ENCODE data around the gene TRAF6. TPM values are rescaled to one million over a fixed set of nuclear protein-coding genes. Genes with fewer than 3 reads are reported as not detected.
A peak's percentile ranks its signal among the peaks of the same experiment; 100 is the strongest.

Gene TRAF6
- total and polyA plus RNA-seq, 2 experiments from 2014 or later: 9.5 to 12.7 TPM

DNA sequence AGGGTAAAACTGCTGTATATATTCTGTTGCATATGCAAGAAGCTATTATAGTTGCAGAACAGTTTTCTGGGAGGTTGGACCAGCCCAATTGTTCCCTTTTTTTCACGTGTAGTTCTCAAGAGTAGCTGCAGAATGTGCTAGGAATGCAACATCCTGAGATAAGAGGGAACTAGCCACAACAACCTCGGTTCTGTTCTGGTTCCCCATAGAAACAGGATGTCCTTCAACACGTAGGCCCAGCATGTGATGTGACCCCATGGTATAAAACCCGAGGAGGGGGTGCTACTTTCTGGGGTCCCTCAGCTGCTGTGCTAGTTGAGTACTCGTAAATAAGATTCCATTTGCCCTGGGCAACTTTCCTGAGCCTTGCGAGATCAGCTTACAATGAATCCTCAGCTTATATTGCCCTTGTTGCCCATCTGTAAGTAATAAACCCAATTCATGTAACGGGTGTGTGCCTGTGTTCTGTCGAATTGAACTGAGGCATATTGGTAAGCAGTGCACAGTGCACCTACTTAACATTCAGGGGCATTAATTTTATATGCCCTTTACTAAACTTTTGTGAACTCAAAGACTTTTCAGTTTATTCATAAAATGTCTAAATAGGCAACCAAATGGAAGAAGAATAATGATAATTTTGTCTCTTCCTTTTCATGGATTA is 23.0 kb upstream of the TRAF6 start:
- no peak overlapping the region for H3K4me3 ChIP-seq
- H3K4me2 ChIP-seq: no peak overlapping the region
- peaks cover 3% of the 10 kb centered on the region for H3K4me1 ChIP-seq (ENCODE audit: insufficient read depth)
- DNase-seq (ENCODE audit: low spot score): no peak
- H3K9me2 ChIP-seq (replicated peaks; ENCODE audit: insufficient read depth): no peaks in the 10 kb centered on the region
- peak overlapping the region; percentile 16 for H3K27ac ChIP-seq
- WGBS (ENCODE audit: low lambda C conversion rate, missing lambda C conversion rate): 32% methylated on average over 8 of the region's 8 CpGs
- TF ChIP-seq EZH2 (IDR thresholded peaks at IDR 0.05; ENCODE audit: borderline replicate concordance): no peak
- TF ChIP-seq, protein P1, sequence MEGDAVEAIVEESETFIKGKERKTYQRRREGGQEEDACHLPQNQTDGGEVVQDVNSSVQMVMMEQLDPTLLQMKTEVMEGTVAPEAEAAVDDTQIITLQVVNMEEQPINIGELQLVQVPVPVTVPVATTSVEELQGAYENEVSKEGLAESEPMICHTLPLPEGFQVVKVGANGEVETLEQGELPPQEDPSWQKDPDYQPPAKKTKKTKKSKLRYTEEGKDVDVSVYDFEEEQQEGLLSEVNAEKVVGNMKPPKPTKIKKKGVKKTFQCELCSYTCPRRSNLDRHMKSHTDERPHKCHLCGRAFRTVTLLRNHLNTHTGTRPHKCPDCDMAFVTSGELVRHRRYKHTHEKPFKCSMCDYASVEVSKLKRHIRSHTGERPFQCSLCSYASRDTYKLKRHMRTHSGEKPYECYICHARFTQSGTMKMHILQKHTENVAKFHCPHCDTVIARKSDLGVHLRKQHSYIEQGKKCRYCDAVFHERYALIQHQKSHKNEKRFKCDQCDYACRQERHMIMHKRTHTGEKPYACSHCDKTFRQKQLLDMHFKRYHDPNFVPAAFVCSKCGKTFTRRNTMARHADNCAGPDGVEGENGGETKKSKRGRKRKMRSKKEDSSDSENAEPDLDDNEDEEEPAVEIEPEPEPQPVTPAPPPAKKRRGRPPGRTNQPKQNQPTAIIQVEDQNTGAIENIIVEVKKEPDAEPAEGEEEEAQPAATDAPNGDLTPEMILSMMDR (IDR thresholded peaks at IDR 0.05; ENCODE audit: poor library complexity): no peak
- no peak for TF ChIP-seq EZH2phosphoT487 (IDR thresholded peaks at IDR 0.05; ENCODE audit: low read depth, severe bottlenecking, unreplicated experiment)
- H3K36me3 ChIP-seq (replicated peaks; ENCODE audit: insufficient read depth, low read depth): no peaks in the 10 kb centered on the region
- no peaks in the 10 kb centered on the region for H3K27me3 ChIP-seq
- H3K79me2 ChIP-seq: no peaks in the 10 kb centered on the region
- H4K20me1 ChIP-seq (ENCODE audit: insufficient read depth, poor library complexity, severe bottlenecking): no peaks in the 10 kb centered on the region
- no peak overlapping the region for H2AFZ ChIP-seq
- no peaks in the 10 kb centered on the region for H3K9me3 ChIP-seq (ENCODE audit: low read depth)

DNA sequence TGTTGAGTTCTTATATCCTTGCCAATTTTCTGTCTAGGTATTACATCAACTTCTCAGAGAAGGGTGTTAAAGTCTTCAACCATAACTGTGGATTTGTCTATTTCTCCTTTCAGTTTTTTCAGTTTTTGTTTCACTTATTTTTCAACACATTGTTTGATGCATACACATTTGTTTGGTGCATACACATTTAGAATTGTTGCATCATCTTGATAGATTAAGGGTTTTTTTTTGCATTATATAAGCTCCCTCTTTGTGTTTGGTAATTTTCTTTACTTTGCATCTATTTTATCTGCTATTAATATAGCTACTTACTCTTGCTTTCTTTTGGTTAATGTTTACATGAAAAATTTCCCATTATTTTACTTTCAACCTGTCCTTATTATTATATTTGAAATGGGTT is 20.8 kb upstream of the TRAF6 start:
- DNase-seq (ENCODE audit: low spot score): no peak
- Histone ChIP-seq H3K79me2 (no peaks in the 10 kb centered on the region), H3K9me3 (ENCODE audit: low read depth) (no peaks in the 10 kb centered on the region), H2AFZ (no peak overlapping the region), H3K4me3 (no peak overlapping the region), H3K4me1 (ENCODE audit: insufficient read depth) (peaks cover 3% of the 10 kb centered on the region), H3K4me2 (no peak overlapping the region), H3K36me3 (replicated peaks; ENCODE audit: insufficient read depth, low read depth) (no peaks in the 10 kb centered on the region), H3K9me2 (replicated peaks; ENCODE audit: insufficient read depth) (no peaks in the 10 kb centered on the region), H4K20me1 (ENCODE audit: insufficient read depth, poor library complexity, severe bottlenecking) (no peaks in the 10 kb centered on the region), H3K27ac (no peak overlapping the region), H3K27me3 (no peaks in the 10 kb centered on the region)
- TF ChIP-seq, protein P1 (IDR thresholded peaks at IDR 0.05; ENCODE audit: poor library complexity): no peak
- TF ChIP-seq EZH2phosphoT487 (IDR thresholded peaks at IDR 0.05; ENCODE audit: low read depth, severe bottlenecking, unreplicated experiment) (no peak), EZH2 (IDR thresholded peaks at IDR 0.05; ENCODE audit: borderline replicate concordance) (no peak)

DNA sequence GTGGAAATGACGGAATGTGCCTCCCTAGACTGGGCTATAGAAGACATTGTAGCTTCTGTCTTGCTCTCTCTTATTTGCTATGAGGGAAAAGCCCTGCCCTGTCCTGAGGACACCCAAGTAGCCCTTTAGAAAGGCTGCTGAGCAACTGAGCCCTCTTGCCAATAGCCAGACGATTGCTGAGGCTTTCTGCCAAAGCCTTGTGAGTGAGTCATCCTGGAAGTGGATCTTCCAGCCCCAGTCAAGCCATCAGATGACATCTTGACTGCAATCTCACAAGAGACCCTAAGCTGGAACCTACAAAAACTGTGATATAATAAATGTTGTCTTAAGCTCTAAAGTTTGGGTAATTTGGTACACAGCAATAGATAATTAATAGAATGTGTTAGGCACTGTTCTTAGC is 3.9 kb upstream of the TRAF6 start:
- Histone ChIP-seq H3K9me3 (ENCODE audit: low read depth) (no peaks in the 10 kb centered on the region), H3K4me2 (no peak overlapping the region), H3K27ac (no peak overlapping the region), H3K27me3 (no peaks in the 10 kb centered on the region), H3K36me3 (replicated peaks; ENCODE audit: insufficient read depth, low read depth) (no peaks in the 10 kb centered on the region), H2AFZ (no peak overlapping the region), H3K9me2 (replicated peaks; ENCODE audit: insufficient read depth) (no peaks in the 10 kb centered on the region), H3K79me2 (peaks cover 8% of the 10 kb centered on the region), H4K20me1 (ENCODE audit: insufficient read depth, poor library complexity, severe bottlenecking) (peaks cover 5% of the 10 kb centered on the region), H3K4me1 (ENCODE audit: insufficient read depth) (no peaks in the 10 kb centered on the region), H3K4me3 (no peak overlapping the region)
- 76% methylated on average over 2 of the region's 2 CpGs for WGBS (ENCODE audit: low lambda C conversion rate, missing lambda C conversion rate)
- TF ChIP-seq EZH2phosphoT487 (IDR thresholded peaks at IDR 0.05; ENCODE audit: low read depth, severe bottlenecking, unreplicated experiment): no peak
- TF ChIP-seq, protein P1 (IDR thresholded peaks at IDR 0.05; ENCODE audit: poor library complexity): no peak
- no peak for TF ChIP-seq EZH2 (IDR thresholded peaks at IDR 0.05; ENCODE audit: borderline replicate concordance)
- no peak for DNase-seq (ENCODE audit: low spot score)

Measured in hepatocyte (in vitro differentiated cells).